K562 (cell line): ENCODE data around the gene BAG5. TPM values are rescaled to one million over a fixed set of nuclear protein-coding genes. Genes with fewer than 3 reads are reported as not detected.

Source experiments
- ARHGAP35 ChIP-seq: fragments of 450-650 bp; IDR thresholded peaks from 2 replicates; pipeline ENCODE4 v1.6.1; 2018; ENCODE audit not compliant: partially characterized antibody
- CHD1 ChIP-seq: fragments of 200-600 bp; sonication (generic); IDR thresholded peaks from one replicate; pipeline ENCODE4 v1.6.1; 2012; ENCODE audit warnings: mild to moderate bottlenecking, moderate library complexity, low read length, inconsistent platforms
- CTCF ChIP-seq, 3 experiments: IDR thresholded peaks in 2 of 3; conservative IDR thresholded peaks in 1 of 3; 2 replicates each; pipeline ENCODE4 v1.5.1; 2011 to 2012; ENCODE audit warnings: low read length in 3 of 3, mild to moderate bottlenecking in 3 of 3, control low read depth in 2 of 3, improper control_type of control experiment in 1 of 3, inconsistent platforms in 1 of 3, low read depth in 1 of 3, mixed read lengths in 1 of 3, moderate library complexity in 1 of 3; ENCODE audit not compliant: insufficient read depth in 2 of 3
- ESRRA ChIP-seq: fragments of 450-650 bp; IDR thresholded peaks from 2 replicates; pipeline ENCODE4 v1.6.1; 2014; ENCODE audit warnings: low read depth, mild to moderate bottlenecking, moderate library complexity, borderline replicate concordance
- GATAD2A ChIP-seq: fragments of 450-650 bp; IDR thresholded peaks from 2 replicates; pipeline ENCODE4 v1.6.1; 2017
- NEUROD1 ChIP-seq: fragments of 150-350 bp; IDR thresholded peaks from 2 replicates; pipeline ENCODE4 v1.6.1; 2014; ENCODE audit warnings: borderline replicate concordance, low read length, low read depth; ENCODE audit not compliant: partially characterized antibody
- NKRF ChIP-seq: fragments of 450-650 bp; IDR thresholded peaks from 2 replicates; pipeline ENCODE4 v1.6.1; 2016; ENCODE audit warnings: borderline replicate concordance
- NRF1 ChIP-seq, 2 experiments: fragments of 450-650 bp; IDR thresholded peaks in 1 of 2; conservative IDR thresholded peaks in 1 of 2; 2 replicates each; pipeline ENCODE4 v1.6.1; 2014; ENCODE audit warnings: mild to moderate bottlenecking in 2 of 2
- PHF8 ChIP-seq: fragments of 200-600 bp; sonication (generic); IDR thresholded peaks from 2 replicates; pipeline ENCODE4 v1.6.1; 2012; ENCODE audit warnings: mixed run types, mild to moderate bottlenecking, inconsistent platforms, low read length, moderate library complexity, borderline replicate concordance
- RBFOX2 ChIP-seq: fragments of 200-400 bp; formaldehyde crosslinking; IDR thresholded peaks from 2 replicates; pipeline ENCODE4 v1.6.1; 2017; ENCODE audit warnings: low read depth, mild to moderate bottlenecking, low read length, moderate library complexity
- SP1 ChIP-seq: sonication (generic); formaldehyde crosslinking; IDR thresholded peaks from 2 replicates; pipeline ENCODE4 v1.8.1; 2022; ENCODE audit warnings: mild to moderate bottlenecking, missing genetic modification reagents
- TAL1 ChIP-seq: fragments of 450-650 bp; IDR thresholded peaks from 2 replicates; pipeline ENCODE4 v1.6.1; 2016; ENCODE audit warnings: mild to moderate bottlenecking
- ZBTB11 ChIP-seq, 3 experiments: fragments of 200-800 bp in 1 of 3; fragments of 250-450 bp in 1 of 3; fragments of 450-650 bp in 1 of 3; sonication (Bioruptor Pico) in 1 of 3; sonication (Bioruptor generic) in 1 of 3; formaldehyde crosslinking in 1 of 3; IDR thresholded peaks; 2 replicates each; pipeline versions ENCODE4 v1.6.1 to v1.8.0; 2016 to 2022; ENCODE audit warnings: mild to moderate bottlenecking in 2 of 3, missing genetic modification characterization in 2 of 3, missing compliant biosample characterization in 1 of 3, moderate library complexity in 1 of 3
- polyA plus RNA-seq, 8 experiments: library from polyadenylated mRNA; depleted of rRNA in 4 of 8; stranded (reverse) in 5 of 8; unstranded in 3 of 8; fragments of >200 nt; fragmentation: Nextera tagmentation in 2 of 8; fragmentation: Illumina TruSeq in 1 of 8; extraction: Ambion mirVana in 2 of 8; extraction: Trizol in 1 of 8; gene quantifications; 2 replicates each; pipeline versions ENCODE4 v1.2.1 to v1.2.3, GENCODE V29; 2011 to 2014; ENCODE audit warnings: inconsistent platforms in 1 of 8, missing spikeins in 1 of 8
- total RNA-seq, 7 experiments: library from RNA; depleted of rRNA in 6 of 7; stranded (reverse); fragments of >200 nt in 6 of 7; fragmentation: Illumina TruSeq in 2 of 7; extraction: Trizol in 2 of 7; gene quantifications; 2 replicates each; pipeline versions ENCODE4 v1.2.1 to v1.2.3, GENCODE V29; 2011 to 2021; ENCODE audit warnings: low replicate concordance in 1 of 7
- TF ChIP-seq, protein P1 (sequence below): fragments of 450-650 bp; IDR thresholded peaks from 2 replicates; pipeline ENCODE4 v1.6.1; 2017; ENCODE audit warnings: antibody characterized with exemption, mild to moderate bottlenecking

BAG5 gene
- total and polyA plus RNA-seq, 9 of the 15 experiments (the other 6 are each of a cell fraction or from before 2014, with no cell fraction given) = 7.9 to 21.4 (median 13.2) TPM

DNA sequence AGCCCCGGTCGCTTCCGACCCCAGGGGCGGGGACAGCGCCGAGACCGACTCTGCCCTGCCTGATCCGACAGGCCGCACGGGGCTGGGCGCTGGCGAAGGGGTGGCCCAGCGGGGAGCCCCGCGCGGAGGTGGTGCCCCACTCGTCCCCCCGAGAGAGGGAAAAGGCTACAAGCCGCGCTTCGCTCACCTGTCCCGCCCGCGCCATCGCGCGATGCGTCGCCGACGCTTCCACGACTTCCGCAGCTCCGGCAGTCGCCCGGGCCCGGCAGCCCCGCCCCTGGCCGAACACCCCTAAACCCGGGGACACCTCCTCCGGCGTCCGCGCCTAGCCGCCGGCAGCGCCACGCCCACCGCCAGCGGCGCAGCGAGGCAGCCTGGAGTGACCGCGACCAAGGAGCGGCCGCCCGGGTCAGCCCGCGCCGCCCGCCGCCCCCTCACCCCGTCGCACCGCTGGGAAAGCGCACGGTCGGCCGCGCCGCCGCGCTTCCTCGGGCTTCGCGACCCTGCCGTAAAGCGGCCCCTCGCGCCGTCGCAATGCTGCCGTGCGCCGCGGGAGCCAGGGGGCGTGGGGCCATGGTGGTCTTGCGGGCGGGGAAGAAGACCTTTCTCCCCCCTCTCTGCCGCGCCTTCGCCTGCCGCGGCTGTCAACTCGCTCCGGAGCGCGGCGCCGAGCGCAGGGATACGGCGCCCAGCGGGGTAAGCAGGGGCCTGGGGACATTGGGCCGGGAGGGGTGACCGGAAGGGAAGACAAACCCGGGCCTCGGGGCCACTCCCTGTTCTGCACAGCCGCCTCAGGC is at the start of gene BAG5, which contains the start of gene COA8 (continued):
- peak; percentile 87 for TF ChIP-seq NKRF
- TF ChIP-seq, protein P1, sequence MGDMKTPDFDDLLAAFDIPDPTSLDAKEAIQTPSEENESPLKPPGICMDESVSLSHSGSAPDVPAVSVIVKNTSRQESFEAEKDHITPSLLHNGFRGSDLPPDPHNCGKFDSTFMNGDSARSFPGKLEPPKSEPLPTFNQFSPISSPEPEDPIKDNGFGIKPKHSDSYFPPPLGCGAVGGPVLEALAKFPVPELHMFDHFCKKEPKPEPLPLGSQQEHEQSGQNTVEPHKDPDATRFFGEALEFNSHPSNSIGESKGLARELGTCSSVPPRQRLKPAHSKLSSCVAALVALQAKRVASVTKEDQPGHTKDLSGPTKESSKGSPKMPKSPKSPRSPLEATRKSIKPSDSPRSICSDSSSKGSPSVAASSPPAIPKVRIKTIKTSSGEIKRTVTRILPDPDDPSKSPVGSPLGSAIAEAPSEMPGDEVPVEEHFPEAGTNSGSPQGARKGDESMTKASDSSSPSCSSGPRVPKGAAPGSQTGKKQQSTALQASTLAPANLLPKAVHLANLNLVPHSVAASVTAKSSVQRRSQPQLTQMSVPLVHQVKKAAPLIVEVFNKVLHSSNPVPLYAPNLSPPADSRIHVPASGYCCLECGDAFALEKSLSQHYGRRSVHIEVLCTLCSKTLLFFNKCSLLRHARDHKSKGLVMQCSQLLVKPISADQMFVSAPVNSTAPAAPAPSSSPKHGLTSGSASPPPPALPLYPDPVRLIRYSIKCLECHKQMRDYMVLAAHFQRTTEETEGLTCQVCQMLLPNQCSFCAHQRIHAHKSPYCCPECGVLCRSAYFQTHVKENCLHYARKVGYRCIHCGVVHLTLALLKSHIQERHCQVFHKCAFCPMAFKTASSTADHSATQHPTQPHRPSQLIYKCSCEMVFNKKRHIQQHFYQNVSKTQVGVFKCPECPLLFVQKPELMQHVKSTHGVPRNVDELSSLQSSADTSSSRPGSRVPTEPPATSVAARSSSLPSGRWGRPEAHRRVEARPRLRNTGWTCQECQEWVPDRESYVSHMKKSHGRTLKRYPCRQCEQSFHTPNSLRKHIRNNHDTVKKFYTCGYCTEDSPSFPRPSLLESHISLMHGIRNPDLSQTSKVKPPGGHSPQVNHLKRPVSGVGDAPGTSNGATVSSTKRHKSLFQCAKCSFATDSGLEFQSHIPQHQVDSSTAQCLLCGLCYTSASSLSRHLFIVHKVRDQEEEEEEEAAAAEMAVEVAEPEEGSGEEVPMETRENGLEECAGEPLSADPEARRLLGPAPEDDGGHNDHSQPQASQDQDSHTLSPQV = 0 out of 2 replicates have a peak, but pooled peaks have one; percentile 9
- no peak for TF ChIP-seq CTCF (IDR thresholded peaks at IDR 0.05 in 2 of 3, conservative IDR thresholded peaks at IDR 0.05 in 1 of 3; ENCODE audit: insufficient read depth in 2 of 3, low read depth in 1 of 3, low read length in 3 of 3)
- TF ChIP-seq ESRRA = no peak
- no peak for TF ChIP-seq CHD1
- TF ChIP-seq TAL1 = no peak
- peak; percentile 77 to 82 for TF ChIP-seq NRF1 (conservative IDR thresholded peaks at IDR 0.05 in 1 of 2, IDR thresholded peaks at IDR 0.05 in 1 of 2)
- TF ChIP-seq ARHGAP35 = no peak
- TF ChIP-seq ZBTB11 (CRISPR knock-in tag; IDR thresholded peaks at IDR 0.05) = peak in 1 of 3 experiments; percentile 62; a peak in 2 of 6 replicates
- peak; percentile 55 for TF ChIP-seq NEUROD1
- peak; percentile 72 for TF ChIP-seq SP1
- TF ChIP-seq GATAD2A = no peak
- peak; percentile 89 for TF ChIP-seq RBFOX2
- peak; percentile 79; the same call in 1 of the 2 replicates for TF ChIP-seq PHF8
